Measurements from ENCODE around the gene RAB28.
"Not testable (repeated sequence)": the region's sequence is repeated elsewhere in the genome, so short reads cannot be mapped to it uniquely, and the experiment has no call there.

The RAB28 gene

DNA sequence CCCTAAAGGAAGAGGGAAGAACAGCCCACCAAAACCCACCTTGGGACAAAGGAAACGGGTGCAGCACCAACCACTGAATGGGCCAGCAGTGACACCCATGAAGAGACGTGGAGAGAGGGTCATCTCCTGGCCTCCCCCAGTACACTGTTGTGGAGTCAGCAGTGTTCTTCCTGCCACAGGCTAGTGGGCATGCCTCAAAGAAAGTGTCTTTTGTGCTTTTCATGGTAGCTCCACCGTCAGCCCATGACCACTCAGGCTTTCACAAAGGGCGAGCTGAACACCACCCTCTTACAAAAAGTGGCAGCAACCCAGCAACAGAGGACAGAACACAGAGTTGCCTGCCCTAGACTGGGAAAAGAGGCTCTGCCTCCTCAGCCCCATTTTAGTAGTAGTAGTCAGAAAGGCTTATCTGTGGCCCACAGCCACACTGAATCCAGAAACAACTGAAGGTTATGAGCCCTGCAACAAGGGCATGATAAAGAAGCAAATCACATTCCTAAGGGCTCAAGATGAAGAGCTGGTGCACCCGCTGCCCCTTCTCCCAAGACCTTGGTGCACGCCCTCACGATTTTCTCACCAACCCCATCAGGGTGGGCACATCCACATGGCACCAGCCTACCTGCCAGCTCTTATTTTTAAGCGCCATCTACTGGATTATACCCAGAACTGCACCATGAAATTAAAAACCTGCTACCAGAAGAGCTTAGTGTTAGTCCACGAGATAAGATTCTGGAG is 53.1 kb downstream of the RAB28 start:
- no peak overlapping the region for H3K4me3 ChIP-seq (ENCODE audit: insufficient read depth, low read depth, low read length, poor library complexity, severe bottlenecking)
- H3K4me1 ChIP-seq (ENCODE audit: control insufficient read depth, insufficient read depth, low read length, poor library complexity, severe bottlenecking) = no peaks in the 10 kb centered on the region
- no peak for DNase-seq
- no peaks in the 10 kb centered on the region for H3K36me3 ChIP-seq (ENCODE audit: control insufficient read depth, insufficient read depth, low read length)
- H3K27ac ChIP-seq (ENCODE audit: insufficient read depth, low read length, poor library complexity, severe bottlenecking) = no peak overlapping the region
- no peaks in the 10 kb centered on the region for H3K27me3 ChIP-seq (replicated peaks; ENCODE audit: control insufficient read depth, insufficient read depth, low read length, poor library complexity, severe bottlenecking)
- no peaks in the 10 kb centered on the region for H3K9me3 ChIP-seq (ENCODE audit: control insufficient read depth, low read length)

DNA sequence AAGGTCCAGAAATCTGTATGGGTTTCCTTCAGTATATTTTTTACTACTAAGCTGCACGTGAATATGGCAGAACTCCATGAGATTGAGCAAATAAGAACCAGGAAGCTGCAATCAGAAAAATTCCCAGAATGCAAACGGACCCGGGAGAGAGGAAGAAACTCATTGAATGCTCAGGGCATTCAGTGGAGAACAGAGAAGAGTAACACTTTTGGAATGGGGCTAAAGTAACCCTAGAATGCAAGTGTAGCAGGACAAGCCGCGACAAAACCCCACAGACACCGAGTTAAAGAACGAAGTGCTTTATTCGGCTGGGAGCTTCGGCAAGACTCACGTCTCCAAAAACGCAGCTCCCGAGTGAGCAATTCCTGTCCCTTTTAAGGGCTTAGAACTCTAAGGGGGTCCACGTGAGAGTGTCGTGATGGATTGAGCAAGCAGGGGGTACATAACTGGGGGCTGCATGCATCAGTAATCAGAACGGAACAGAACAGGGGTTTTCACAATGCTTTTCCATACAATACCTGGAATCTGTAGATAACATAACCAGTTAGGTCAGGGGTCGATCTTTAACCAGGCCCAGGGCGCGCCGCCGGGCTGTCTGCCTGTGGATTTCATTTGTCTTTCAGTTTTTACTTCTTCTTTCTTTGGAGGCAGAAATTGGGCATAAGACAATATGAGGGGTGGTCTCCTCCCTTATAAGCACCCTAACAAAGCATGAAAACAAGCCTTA is 56.4 kb downstream of the RAB28 start:
- Histone ChIP-seq H3K27me3 (replicated peaks; ENCODE audit: control insufficient read depth, insufficient read depth, low read length, poor library complexity, severe bottlenecking) (no peaks in the 10 kb centered on the region), H3K9me3 (ENCODE audit: control insufficient read depth, low read length) (no peaks in the 10 kb centered on the region), H3K4me3 (ENCODE audit: insufficient read depth, low read depth, low read length, poor library complexity, severe bottlenecking) (no peak overlapping the region), H3K36me3 (ENCODE audit: control insufficient read depth, insufficient read depth, low read length) (no peaks in the 10 kb centered on the region), H3K4me1 (ENCODE audit: control insufficient read depth, insufficient read depth, low read length, poor library complexity, severe bottlenecking) (no peaks in the 10 kb centered on the region), H3K27ac (ENCODE audit: insufficient read depth, low read length, poor library complexity, severe bottlenecking) (no peak overlapping the region)
- DNase-seq = no peak

DNA sequence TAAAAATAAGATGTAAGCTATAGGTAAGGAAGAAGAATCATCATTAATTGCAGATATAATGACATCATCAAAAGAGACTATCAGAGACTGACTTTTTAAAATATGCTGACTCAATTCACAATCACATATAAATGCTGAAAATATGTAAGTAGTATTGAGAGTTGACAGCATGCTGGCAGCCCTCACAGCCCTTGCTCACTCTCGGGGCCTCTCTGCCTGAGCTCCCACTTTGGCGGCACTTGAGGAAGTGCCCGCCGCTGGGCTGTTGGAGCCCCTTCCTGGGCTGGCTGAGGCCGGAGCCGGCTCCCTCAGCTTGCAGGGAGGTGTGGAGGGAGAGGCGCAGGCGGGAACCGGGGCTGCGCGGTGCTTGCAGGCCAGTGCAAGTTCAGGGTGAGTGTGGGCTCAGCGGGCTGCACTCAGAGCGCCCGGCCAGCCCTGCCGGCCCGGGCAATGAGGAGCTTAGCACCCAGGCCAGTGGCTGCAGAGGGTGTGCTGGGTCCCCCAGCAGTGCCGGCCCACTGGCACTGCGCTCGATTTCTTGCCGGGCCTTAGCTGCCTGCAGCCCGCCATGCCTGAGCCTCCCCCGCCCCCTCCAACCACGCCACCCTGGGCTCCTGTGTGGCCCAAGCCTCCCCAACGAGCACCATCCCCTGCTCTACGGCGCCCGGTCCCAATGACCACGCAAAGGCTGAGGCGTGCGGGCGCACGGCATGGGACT is 68.9 kb downstream of the RAB28 start:
- no peaks in the 10 kb centered on the region for H3K27me3 ChIP-seq (replicated peaks; ENCODE audit: control insufficient read depth, insufficient read depth, low read length, poor library complexity, severe bottlenecking)
- H3K36me3 ChIP-seq (ENCODE audit: control insufficient read depth, insufficient read depth, low read length) = no peaks in the 10 kb centered on the region
- H3K4me3 ChIP-seq (ENCODE audit: insufficient read depth, low read depth, low read length, poor library complexity, severe bottlenecking) = no peak overlapping the region
- no peak for DNase-seq
- no peaks in the 10 kb centered on the region for H3K4me1 ChIP-seq (ENCODE audit: control insufficient read depth, insufficient read depth, low read length, poor library complexity, severe bottlenecking)
- no peak overlapping the region for H3K27ac ChIP-seq (ENCODE audit: insufficient read depth, low read length, poor library complexity, severe bottlenecking)
- no peaks in the 10 kb centered on the region for H3K9me3 ChIP-seq (ENCODE audit: control insufficient read depth, low read length)

DNA sequence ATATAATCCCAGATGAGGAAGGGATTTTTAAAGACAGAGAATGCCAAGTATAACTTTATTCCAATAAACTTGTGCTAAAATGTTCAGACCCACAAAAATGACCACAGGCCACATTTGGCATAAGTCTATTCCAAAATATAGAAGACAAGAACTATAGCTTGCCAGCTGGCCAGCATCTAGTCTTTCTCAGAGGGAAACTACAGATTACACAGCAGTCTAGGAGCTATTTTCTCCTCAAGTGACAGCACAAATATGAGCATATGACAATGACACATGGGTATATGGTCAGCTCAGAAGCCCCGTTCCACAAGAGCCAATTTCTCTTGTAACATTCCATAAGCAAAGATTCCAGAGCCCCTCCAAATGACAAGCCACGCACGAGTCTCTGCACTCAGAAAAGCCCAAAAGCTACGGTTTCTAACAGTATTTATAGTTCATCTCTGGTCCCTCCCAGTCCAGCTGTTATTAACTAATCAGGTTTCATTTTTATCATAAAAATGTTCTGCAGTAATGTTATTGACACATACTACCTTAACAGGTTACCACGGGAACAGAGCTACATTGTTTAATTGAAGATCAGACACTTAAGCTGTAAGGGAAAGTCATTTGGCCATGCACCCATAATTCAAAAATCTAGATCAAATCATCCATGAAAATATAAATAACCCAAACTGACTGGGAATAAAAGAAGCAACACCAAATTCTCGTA is 70.3 kb downstream of the RAB28 start:
- no peak overlapping the region for H3K4me3 ChIP-seq (ENCODE audit: insufficient read depth, low read depth, low read length, poor library complexity, severe bottlenecking)
- no peaks in the 10 kb centered on the region for H3K4me1 ChIP-seq (ENCODE audit: control insufficient read depth, insufficient read depth, low read length, poor library complexity, severe bottlenecking)
- DNase-seq = no peak
- H3K27ac ChIP-seq (ENCODE audit: insufficient read depth, low read length, poor library complexity, severe bottlenecking) = no peak overlapping the region
- no peaks in the 10 kb centered on the region for H3K27me3 ChIP-seq (replicated peaks; ENCODE audit: control insufficient read depth, insufficient read depth, low read length, poor library complexity, severe bottlenecking)
- no peaks in the 10 kb centered on the region for H3K36me3 ChIP-seq (ENCODE audit: control insufficient read depth, insufficient read depth, low read length)
- no peaks in the 10 kb centered on the region for H3K9me3 ChIP-seq (ENCODE audit: control insufficient read depth, low read length)

DNA sequence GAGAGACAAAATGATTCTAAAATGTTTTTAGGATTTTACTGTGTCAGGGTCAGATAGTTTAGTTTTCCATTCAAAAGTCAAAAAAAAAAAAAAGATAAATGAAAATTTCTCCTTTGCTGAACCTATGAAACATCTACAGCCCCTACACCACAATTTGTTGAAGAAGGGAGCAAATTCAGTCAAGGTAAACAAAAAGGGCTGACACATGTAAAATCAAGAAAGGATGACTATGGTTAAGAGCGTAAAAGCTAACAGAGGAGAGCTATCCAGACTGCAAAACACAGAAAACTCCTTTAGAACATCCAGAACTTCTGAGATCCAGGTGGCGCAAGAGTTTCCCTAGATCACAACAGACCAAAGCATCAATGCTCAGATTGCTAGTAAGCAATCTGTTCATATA is 72.2 kb downstream of the RAB28 start:
- no peaks in the 10 kb centered on the region for H3K27me3 ChIP-seq (replicated peaks; ENCODE audit: control insufficient read depth, insufficient read depth, low read length, poor library complexity, severe bottlenecking)
- H3K9me3 ChIP-seq (ENCODE audit: control insufficient read depth, low read length) = no peaks in the 10 kb centered on the region
- no peak overlapping the region for H3K4me3 ChIP-seq (ENCODE audit: insufficient read depth, low read depth, low read length, poor library complexity, severe bottlenecking)
- no peaks in the 10 kb centered on the region for H3K4me1 ChIP-seq (ENCODE audit: control insufficient read depth, insufficient read depth, low read length, poor library complexity, severe bottlenecking)
- no peaks in the 10 kb centered on the region for H3K36me3 ChIP-seq (ENCODE audit: control insufficient read depth, insufficient read depth, low read length)
- no peak overlapping the region for H3K27ac ChIP-seq (ENCODE audit: insufficient read depth, low read length, poor library complexity, severe bottlenecking)
- no peak for DNase-seq

DNA sequence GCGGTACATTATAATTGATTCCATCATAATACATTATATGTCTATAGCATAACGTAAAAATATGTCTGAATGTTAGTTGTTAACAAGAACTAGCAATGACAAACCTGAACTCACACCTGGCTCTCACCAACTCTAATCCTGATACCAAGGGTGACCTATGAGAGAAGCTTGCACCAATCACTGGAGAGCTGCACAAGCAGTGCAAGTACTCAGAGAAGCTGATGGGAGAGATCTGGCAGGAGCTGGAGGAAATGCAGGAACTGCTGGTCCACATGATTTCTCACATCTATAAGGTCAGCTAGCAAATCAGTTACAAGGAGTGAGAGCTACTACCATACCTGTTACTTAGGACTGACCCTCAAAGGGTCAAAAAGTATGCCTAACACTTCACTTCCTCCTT is 74.8 kb downstream of the RAB28 start:
- no peak for DNase-seq
- Histone ChIP-seq H3K27ac (ENCODE audit: insufficient read depth, low read length, poor library complexity, severe bottlenecking) (no peak overlapping the region), H3K9me3 (ENCODE audit: control insufficient read depth, low read length) (no peaks in the 10 kb centered on the region), H3K36me3 (ENCODE audit: control insufficient read depth, insufficient read depth, low read length) (no peaks in the 10 kb centered on the region), H3K27me3 (replicated peaks; ENCODE audit: control insufficient read depth, insufficient read depth, low read length, poor library complexity, severe bottlenecking) (no peaks in the 10 kb centered on the region), H3K4me3 (ENCODE audit: insufficient read depth, low read depth, low read length, poor library complexity, severe bottlenecking) (no peak overlapping the region), H3K4me1 (ENCODE audit: control insufficient read depth, insufficient read depth, low read length, poor library complexity, severe bottlenecking) (no peaks in the 10 kb centered on the region)

DNA sequence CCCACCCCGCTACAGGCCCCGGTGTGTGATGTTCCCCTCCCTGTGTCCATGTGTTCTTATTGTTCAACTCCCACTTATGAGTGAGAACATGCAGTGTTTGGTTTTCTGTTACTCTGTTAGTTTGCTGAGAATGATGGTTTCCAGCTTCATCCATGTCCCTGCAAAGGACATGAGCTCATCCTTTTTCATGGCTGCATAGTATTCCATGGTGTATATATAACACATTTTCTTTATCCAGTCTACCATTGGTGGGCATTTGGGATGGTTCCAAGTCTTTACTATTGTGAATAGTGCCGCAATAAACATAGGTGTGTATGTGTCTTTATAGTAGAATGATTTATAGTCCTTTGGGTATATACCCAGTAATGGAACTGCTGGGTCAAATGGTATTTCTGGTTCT is 78.0 kb downstream of the RAB28 start:
- H3K27me3 ChIP-seq (replicated peaks; ENCODE audit: control insufficient read depth, insufficient read depth, low read length, poor library complexity, severe bottlenecking); H3K4me1 ChIP-seq (ENCODE audit: control insufficient read depth, insufficient read depth, low read length, poor library complexity, severe bottlenecking); H3K36me3 ChIP-seq (ENCODE audit: control insufficient read depth, insufficient read depth, low read length); H3K4me3 ChIP-seq (ENCODE audit: insufficient read depth, low read depth, low read length, poor library complexity, severe bottlenecking); H3K27ac ChIP-seq (ENCODE audit: insufficient read depth, low read length, poor library complexity, severe bottlenecking); H3K9me3 ChIP-seq (ENCODE audit: control insufficient read depth, low read length); DNase-seq: not testable (repeated sequence)

DNA sequence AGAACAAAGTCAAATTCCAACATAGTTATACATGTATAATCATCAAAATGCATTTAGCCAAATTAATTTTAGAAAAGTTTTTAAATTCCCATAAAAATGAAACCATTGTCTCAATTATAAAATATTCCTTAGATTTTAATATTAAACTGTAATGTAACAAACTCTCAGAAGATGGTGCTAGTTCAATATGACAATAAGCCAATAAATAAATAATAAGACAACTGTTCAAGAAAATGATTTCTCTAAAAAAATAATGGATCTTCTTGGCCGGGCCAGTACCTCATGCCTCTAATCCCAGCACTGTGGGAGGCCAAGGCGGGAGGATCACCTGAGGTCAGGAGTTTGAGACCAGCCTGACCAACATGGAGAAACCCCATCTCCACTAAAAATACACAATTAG is 80.3 kb downstream of the RAB28 start:
- H3K36me3 ChIP-seq (ENCODE audit: control insufficient read depth, insufficient read depth, low read length) = no peaks in the 10 kb centered on the region
- DNase-seq = no peak

DNA sequence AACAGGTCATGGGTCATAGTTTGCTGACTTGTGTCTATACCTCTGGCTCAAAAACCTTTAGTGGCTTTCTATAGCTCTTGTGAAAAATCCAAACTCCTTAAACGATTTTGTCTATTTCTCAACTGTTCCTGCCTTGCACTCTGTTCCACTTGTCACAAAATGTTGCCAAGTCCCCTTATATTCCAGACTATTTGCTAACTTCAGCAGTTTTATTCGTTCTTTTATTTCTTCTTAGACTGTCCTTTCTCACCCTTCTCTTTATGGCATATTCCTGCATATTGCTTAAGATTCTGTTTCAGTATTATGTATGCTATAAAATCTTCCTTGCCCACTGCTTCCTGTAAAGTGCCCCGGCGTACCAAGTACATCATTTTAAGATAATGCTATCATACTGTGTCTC is 80.8 kb downstream of the RAB28 start:
- Histone ChIP-seq H3K27me3 (replicated peaks; ENCODE audit: control insufficient read depth, insufficient read depth, low read length, poor library complexity, severe bottlenecking) (no peaks in the 10 kb centered on the region), H3K4me1 (ENCODE audit: control insufficient read depth, insufficient read depth, low read length, poor library complexity, severe bottlenecking) (no peaks in the 10 kb centered on the region), H3K9me3 (ENCODE audit: control insufficient read depth, low read length) (no peaks in the 10 kb centered on the region), H3K27ac (ENCODE audit: insufficient read depth, low read length, poor library complexity, severe bottlenecking) (no peak overlapping the region), H3K4me3 (ENCODE audit: insufficient read depth, low read depth, low read length, poor library complexity, severe bottlenecking) (no peak overlapping the region), H3K36me3 (ENCODE audit: control insufficient read depth, insufficient read depth, low read length) (no peaks in the 10 kb centered on the region)
- no peak for DNase-seq

More for the DNA sequence above, 80.3 kb downstream of the RAB28 start:
- H3K27me3 ChIP-seq (replicated peaks; ENCODE audit: control insufficient read depth, insufficient read depth, low read length, poor library complexity, severe bottlenecking) = no peaks in the 10 kb centered on the region
- H3K9me3 ChIP-seq (ENCODE audit: control insufficient read depth, low read length) = no peaks in the 10 kb centered on the region
- no peak overlapping the region for H3K27ac ChIP-seq (ENCODE audit: insufficient read depth, low read length, poor library complexity, severe bottlenecking)
- H3K4me1 ChIP-seq (ENCODE audit: control insufficient read depth, insufficient read depth, low read length, poor library complexity, severe bottlenecking) = no peaks in the 10 kb centered on the region
- H3K4me3 ChIP-seq (ENCODE audit: insufficient read depth, low read depth, low read length, poor library complexity, severe bottlenecking) = no peak overlapping the region

Measured in effector memory CD4-positive, alpha-beta T cell (primary cell).